Adrenal gland (tissue), 12 donors: ENCODE data around the gene RIMBP2. TPM values are rescaled to one million over a fixed set of nuclear protein-coding genes. Genes with fewer than 3 reads are reported as not detected.

Source experiments
- DNase-seq, 7 donors: peaks; one replicate each; pipeline ENCODE4 v3.0.0-alpha.2; 2019 to 2020
- H3K27ac ChIP-seq, 5 donors: fragments of 200-600 bp; sonication (generic) in 4 of 5; 1 replicate in 3 of 5; 2 replicates in 2 of 5; pipeline versions ENCODE4 v1.5.1 to v1.8.0; 2016 to 2020; ENCODE audit warnings: mild to moderate bottlenecking in 1 of 5
- H3K27me3 ChIP-seq: fragments of 200-600 bp; 2 replicates; pipeline ENCODE4 v1.8.0; 2021
- H3K36me3 ChIP-seq, 2 donors: fragments of 200-600 bp; replicated peaks in 1 of 2; 1 replicate in 1 of 2; 2 replicates in 1 of 2; pipeline versions ENCODE4 v1.5.1 to v1.8.0; 2018 to 2022
- H3K4me1 ChIP-seq, 2 donors: fragments of 200-600 bp; replicated peaks in 1 of 2; 1 replicate in 1 of 2; 2 replicates in 1 of 2; pipeline versions ENCODE4 v1.5.1 to v1.8.0; 2018 to 2021
- H3K4me3 ChIP-seq, 4 donors: fragments of 200-600 bp; sonication (generic) in 3 of 4; one replicate each; pipeline ENCODE4 v1.5.1; 2016 to 2018
- H3K9me3 ChIP-seq, 3 donors: fragments of 200-600 bp; sonication (generic) in 1 of 3; replicated peaks in 1 of 3; 1 replicate in 2 of 3; 2 replicates in 1 of 3; pipeline versions ENCODE4 v1.5.1 to v1.8.0; 2016 to 2021
- CTCF ChIP-seq, 6 experiments: fragments of 450-650 bp in 4 of 6; fragments of 200-600 bp in 2 of 6; sonication (generic) in 1 of 6; IDR thresholded peaks; 1 replicate in 5 of 6; 2 replicates in 1 of 6; pipeline versions ENCODE4 v1.5.1 to v1.8.0; 2016 to 2021; ENCODE audit warnings: antibody characterized with exemption in 6 of 6, mild to moderate bottlenecking in 2 of 6, moderate library complexity in 1 of 6
- POLR2A ChIP-seq, 2 donors: fragments of 450-650 bp; IDR thresholded peaks; one replicate each; pipeline ENCODE4 v1.6.1; 2017; ENCODE audit warnings: antibody characterized with exemption in 2 of 2, mild to moderate bottlenecking in 2 of 2, moderate library complexity in 1 of 2
- WGBS, 4 donors: extraction: QIAGEN DNeasy Blood & Tissue Kit in 2 of 4; methylation state at CpG; one replicate each; pipeline versions ENCODE4 v1.1.5 to v1.1.7; 2013 to 2017; 5-methylcytosine and 5-hydroxymethylcytosine counted together
- intact Hi-C, 2 donors: fragments of 100-400 bp; cut with DNase I; formaldehyde crosslinking; loops; one replicate each; pipeline versions ENCODE4 v1.14.1 to v1.15.0; 2022 to 2023
- polyA plus RNA-seq, 3 donors: library from polyadenylated mRNA; stranded (reverse); fragments of 200-250 nt in 2 of 3; fragments of 350-450 nt in 1 of 3; fragmentation: Illumina TruSeq in 1 of 3; extraction: RNeasy Lipid Tissue Mini Kit (QIAGEN cat#74804) in 1 of 3; gene quantifications; one replicate each; pipeline ENCODE4 v1.2.3, GENCODE V29; 2013 to 2014
- total RNA-seq, 9 donors: library from RNA; depleted of rRNA in 4 of 9; stranded (reverse); fragments of >200 nt in 4 of 9; fragments of 120-200 nt in 1 of 9; fragmentation: NEBNext Ultra II Directional in 1 of 9; extraction: Animal tissue kit (Norgen Biotek cat#: 25700) in 1 of 9; gene quantifications; one replicate each; pipeline versions ENCODE4 v1.1.0 to v1.2.4, GENCODE V29; 2013 to 2023
- donor health status: healthy with polysubstance abuse.
- donor health status: Bipolar disorder and iron deficiency.
- donor health status: DM: yes; HTN: yes; CAD: no.
- donor health status: DM: no; HTN: no; CAD: no.
- donor health status: DM: no; HTN: no; CAD: no.
- donor health status: DM: yes; HTN: yes; CAD: no.

Gene RIMBP2
- total and polyA plus RNA-seq, 12 donors: 0.18 to 23.9 (median 6.3) TPM; not detected in 2

GRCh38 chr12:130454296-130454695, 261.8 kb downstream of the RIMBP2 start:
- no peak overlapping the region for H3K4me3 ChIP-seq
- DNase-seq: no peak
- H3K4me1 ChIP-seq: no peaks in the 10 kb centered on the region
- no peaks in the 10 kb centered on the region for H3K27me3 ChIP-seq
- H3K36me3 ChIP-seq: no peaks in the 10 kb centered on the region
- no peak for TF ChIP-seq CTCF (IDR thresholded peaks at IDR 0.05)
- no peak for TF ChIP-seq POLR2A (IDR thresholded peaks at IDR 0.05)
- intact Hi-C loops: no loop called here
- 74 to 91% (median 85%) methylated on average over 9 of the region's 9 CpGs for WGBS, 4 donors
- no peak overlapping the region for H3K27ac ChIP-seq
- no peaks in the 10 kb centered on the region for H3K9me3 ChIP-seq

DNA sequence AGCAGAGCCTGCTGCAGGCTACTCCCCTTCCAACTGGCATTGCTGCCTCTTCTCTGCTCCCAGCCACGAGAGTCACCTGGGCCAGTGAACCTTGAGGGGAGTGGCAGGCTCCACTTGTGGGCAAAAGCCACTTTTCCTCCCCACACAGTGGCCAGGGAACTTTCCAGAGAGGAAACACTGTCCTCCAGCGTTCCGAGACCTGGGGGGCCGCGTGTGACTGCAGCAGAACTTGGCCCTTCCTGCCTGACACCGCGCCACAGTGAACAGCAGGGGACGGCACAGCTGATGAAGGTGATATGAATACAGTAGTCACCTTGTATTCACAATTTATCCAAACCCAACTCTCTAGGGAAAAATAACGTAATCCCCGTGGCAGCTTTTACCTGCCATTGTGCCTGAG, 263.6 kb downstream of the RIMBP2 start:
- H3K27me3 ChIP-seq: no peaks in the 10 kb centered on the region
- WGBS, 4 donors: 72 to 86% (median 77%) methylated on average over 5 to 10 of the region's 10 CpGs
- no peaks in the 10 kb centered on the region for H3K4me1 ChIP-seq
- DNase-seq: no peak
- no peak overlapping the region for H3K4me3 ChIP-seq
- H3K36me3 ChIP-seq: no peaks in the 10 kb centered on the region
- TF ChIP-seq POLR2A (IDR thresholded peaks at IDR 0.05) (no peak), CTCF (IDR thresholded peaks at IDR 0.05) (no peak)
- H3K27ac ChIP-seq: no peak overlapping the region
- intact Hi-C loops: no loop called here
- no peaks in the 10 kb centered on the region for H3K9me3 ChIP-seq

- H3K27me3 ChIP-seq: no peaks in the 10 kb centered on the region
- H3K4me1 ChIP-seq: no peaks in the 10 kb centered on the region
- intact Hi-C loops: no loop called here
- TF ChIP-seq CTCF (IDR thresholded peaks at IDR 0.05) (no peak), POLR2A (IDR thresholded peaks at IDR 0.05) (no peak)
- H3K4me3 ChIP-seq: no peak overlapping the region
- DNase-seq: no peak
- 76 to 86% (median 85%) methylated on average over 39 to 41 of the region's 41 CpGs for WGBS, 4 donors
- H3K27ac ChIP-seq: no peak overlapping the region
- no peaks in the 10 kb centered on the region for H3K36me3 ChIP-seq
- H3K9me3 ChIP-seq: no peaks in the 10 kb centered on the region
These were observed 264.8 kb downstream of the RIMBP2 start for GRCh38 chr12:130451001-130451930.

DNA sequence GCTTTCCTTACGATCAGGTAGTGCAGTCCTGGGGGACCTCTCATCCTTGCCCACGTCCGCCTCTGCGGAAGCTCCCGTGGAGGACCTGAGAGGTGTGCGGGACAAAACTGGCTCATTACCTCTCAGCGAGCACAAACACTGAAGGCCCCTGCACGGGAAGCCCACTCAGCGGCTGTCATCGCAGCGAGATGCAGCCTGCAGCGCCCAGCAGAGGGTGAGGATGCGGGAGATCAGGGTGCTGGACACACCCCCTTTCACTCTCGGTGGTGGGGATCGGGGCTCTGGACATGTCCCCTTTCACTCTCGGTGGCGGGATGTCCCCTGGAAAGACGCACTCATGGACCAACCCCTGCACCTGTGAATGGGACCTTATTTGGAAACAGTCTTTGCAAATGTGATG, 266.8 kb downstream of the RIMBP2 start:
- H3K4me1 ChIP-seq: no peaks in the 10 kb centered on the region
- H3K36me3 ChIP-seq: no peaks in the 10 kb centered on the region
- TF ChIP-seq POLR2A (IDR thresholded peaks at IDR 0.05) (no peak), CTCF (IDR thresholded peaks at IDR 0.05) (no peak)
- 75 to 88% (median 78%) methylated on average over 9 to 18 of the region's 18 CpGs for WGBS, 4 donors
- H3K27ac ChIP-seq: no peak overlapping the region
- H3K4me3 ChIP-seq: no peak overlapping the region
- intact Hi-C loops: no loop called here
- no peak for DNase-seq
- no peaks in the 10 kb centered on the region for H3K27me3 ChIP-seq
- H3K9me3 ChIP-seq: no peaks in the 10 kb centered on the region
